NCI-H82 treated with DMSO at 0.1 percent for 48 hours (cell line): Measurements from ENCODE around the gene YLPM1.
A peak's percentile ranks its signal among the peaks of the same experiment; 100 is the strongest.
"Not testable (repeated sequence)": the region's sequence is repeated elsewhere in the genome, so short reads cannot be mapped to it uniquely, and the experiment has no call there.

Experiments
- DNase-seq: peaks from one replicate; lab custom pipeline; 2025; ENCODE audit not compliant: unreplicated experiment; lab: John Stamatoyannopoulos, UW

Gene YLPM1

GRCh38 chr14:74762917-74763802, at the start of gene YLPM1:
Gene YLPM1 (plus strand): TSS chr14:74763316. CDS start chr14:74763490, 174 bp downstream.
- DNase-seq: peak; percentile 96

- DNase-seq: no peak
Measured at GRCh38 chr14:74713395-74713735, 49.8 kb upstream of the YLPM1 start.

- DNase-seq: no peak
Measured at GRCh38 chr14:74720526-74720925, 42.6 kb upstream of the YLPM1 start.

GRCh38 chr14:74723134-74723533, 40.0 kb upstream of the YLPM1 start:
- no peak for DNase-seq

- DNase-seq: no peak
Measured at GRCh38 chr14:74732387-74732786, 30.7 kb upstream of the YLPM1 start.

- DNase-seq: no peak
Measured at GRCh38 chr14:74733221-74733620, 29.9 kb upstream of the YLPM1 start.

- no peak for DNase-seq
Measured at GRCh38 chr14:74735125-74735524, 28.0 kb upstream of the YLPM1 start.

- DNase-seq: no peak
Measured at GRCh38 chr14:74737753-74738325, 25.3 kb upstream of the YLPM1 start.

- DNase-seq: no peak
Measured at GRCh38 chr14:74739293-74740030, 23.7 kb upstream of the YLPM1 start.

- no peak for DNase-seq
Measured at GRCh38 chr14:74747237-74747636, 15.9 kb upstream of the YLPM1 start.

- no peak for DNase-seq
Measured at GRCh38 chr14:74754157-74754556, 9.0 kb upstream of the YLPM1 start.

GRCh38 chr14:74754899-74755298, 8.2 kb upstream of the YLPM1 start:
- DNase-seq: no peak

GRCh38 chr14:74756326-74756725, 6.8 kb upstream of the YLPM1 start:
- no peak for DNase-seq

- not testable (repeated sequence) for DNase-seq
Measured at GRCh38 chr14:74758505-74758904, 4.6 kb upstream of the YLPM1 start.

- DNase-seq: no peak
Measured at GRCh38 chr14:74763803-74764531, 851 bp downstream of the YLPM1 start.

- DNase-seq: no peak
Measured at GRCh38 chr14:74765721-74766120, 2.6 kb downstream of the YLPM1 start.

GRCh38 chr14:74771399-74771798, 8.3 kb downstream of the YLPM1 start:
- no peak for DNase-seq

- DNase-seq: no peak
Measured at GRCh38 chr14:74784634-74785033, 21.5 kb downstream of the YLPM1 start.

GRCh38 chr14:74785056-74785613, 22.0 kb downstream of the YLPM1 start:
- no peak for DNase-seq

- DNase-seq: no peak
Measured at GRCh38 chr14:74786796-74787315, 23.7 kb downstream of the YLPM1 start.
